PFSK-1 (cell line): ENCODE measurements around the gene CYB5R3.

Experiments
- FOXP2 ChIP-seq: optimal IDR thresholded peaks from 2 replicates; pipeline ENCODE3; 2011; ENCODE audit warnings: borderline replicate concordance, control low read depth, inconsistent platforms; ENCODE audit not compliant: insufficient read depth; ENCODE audit errors: extremely low read length, extremely low read depth
- POLR2AphosphoS5 ChIP-seq: IDR thresholded peaks from 2 replicates; pipeline ENCODE4 v1.6.1; 2012; ENCODE audit warnings: low read depth, mild to moderate bottlenecking, control low read depth, low read length, moderate library complexity
- REST ChIP-seq, 2 experiments: IDR thresholded peaks; 2 replicates each; pipeline versions ENCODE4 v1.6.1 to v1.8.0; 2011 to 2012; ENCODE audit warnings: low read depth in 2 of 2, low read length in 2 of 2, control low read depth in 1 of 2, inconsistent platforms in 1 of 2, mild to moderate bottlenecking in 1 of 2, moderate library complexity in 1 of 2; ENCODE audit not compliant: insufficient read depth in 1 of 2
- SIN3A ChIP-seq: IDR thresholded peaks from 2 replicates; pipeline ENCODE4 v1.6.1; 2012; ENCODE audit warnings: mild to moderate bottlenecking, low read length, moderate library complexity, borderline replicate concordance; ENCODE audit not compliant: insufficient read depth
- TAF1 ChIP-seq: IDR thresholded peaks from 2 replicates; pipeline ENCODE4 v1.6.1; 2012; ENCODE audit warnings: low read length, control low read depth, borderline replicate concordance; ENCODE audit not compliant: insufficient read depth

The CYB5R3 gene

DNA sequence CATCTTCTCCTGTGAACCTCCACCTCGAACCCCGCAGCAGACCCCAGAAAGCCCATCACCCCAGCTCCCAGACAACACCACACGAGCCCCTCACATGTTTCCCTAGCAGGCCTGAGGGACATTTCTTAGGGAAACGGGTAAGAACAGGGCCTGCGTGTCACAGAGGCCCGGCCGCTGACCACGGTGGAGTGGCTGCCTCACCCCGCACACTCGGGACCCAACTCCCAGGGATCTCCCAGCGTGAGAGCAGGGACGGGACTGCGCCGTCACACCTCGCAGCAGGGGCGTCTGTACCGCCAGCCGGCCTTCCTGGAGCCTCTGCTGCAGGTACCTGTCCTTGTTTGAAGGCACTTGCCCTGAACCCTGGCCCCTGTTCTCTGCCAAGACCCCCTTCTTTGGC lies 19.0 kb downstream of the CYB5R3 start:
- TF ChIP-seq TAF1 (no peak), SIN3A (no peak), FOXP2 (no peak), REST (IDR thresholded peaks at IDR 0.05; ENCODE audit: insufficient read depth in 1 of 2, low read depth in 2 of 2, low read length in 2 of 2) (no peak), POLR2AphosphoS5 (no peak)

- no peak for TF ChIP-seq REST (IDR thresholded peaks at IDR 0.05; ENCODE audit: insufficient read depth in 1 of 2, low read depth in 2 of 2, low read length in 2 of 2)
- no peak for TF ChIP-seq POLR2AphosphoS5
- TF ChIP-seq SIN3A, result no peak
- TF ChIP-seq FOXP2, result no peak
- no peak for TF ChIP-seq TAF1
Measured at GRCh38 chr22:42627981-42628380, 21.2 kb downstream of the CYB5R3 start.

GRCh38 chr22:42626951-42627625 lies 22.1 kb downstream of the CYB5R3 start:
- TF ChIP-seq TAF1 (no peak), FOXP2 (no peak)

- TF ChIP-seq TAF1, result no peak
- TF ChIP-seq POLR2AphosphoS5, result no peak
- no peak for TF ChIP-seq SIN3A
- no peak for TF ChIP-seq FOXP2
- TF ChIP-seq REST (IDR thresholded peaks at IDR 0.05; ENCODE audit: insufficient read depth in 1 of 2, low read depth in 2 of 2, low read length in 2 of 2), result no peak
Measured at GRCh38 chr22:42626431-42626830, 22.8 kb downstream of the CYB5R3 start.

DNA sequence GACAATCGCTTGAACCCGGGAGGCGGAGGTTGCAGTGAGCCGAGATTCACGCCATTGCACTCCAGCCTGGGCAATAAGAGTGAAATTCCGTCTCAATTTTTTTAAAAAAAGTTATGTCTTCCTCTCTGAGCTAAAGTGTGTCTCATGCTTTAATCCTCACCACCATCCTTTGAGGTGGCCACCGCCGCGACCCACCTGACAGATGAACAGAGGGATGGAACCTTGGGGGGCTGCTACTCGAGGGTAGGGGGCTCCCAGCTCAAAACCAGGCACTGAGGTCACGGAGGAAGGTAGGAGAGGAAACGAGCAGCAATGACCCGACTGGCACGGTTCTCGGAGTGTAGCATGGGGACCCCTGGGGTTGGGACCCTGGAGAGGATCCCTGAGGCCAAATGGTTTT lies 23.8 kb downstream of the CYB5R3 start:
- TF ChIP-seq POLR2AphosphoS5 (no peak), SIN3A (no peak), FOXP2 (no peak)

- TF ChIP-seq TAF1, result no peak
- TF ChIP-seq FOXP2, result no peak
- no peak for TF ChIP-seq POLR2AphosphoS5
- no peak for TF ChIP-seq SIN3A
- TF ChIP-seq REST (IDR thresholded peaks at IDR 0.05; ENCODE audit: insufficient read depth in 1 of 2, low read depth in 2 of 2, low read length in 2 of 2), result no peak
Measured at GRCh38 chr22:42624551-42625106, 24.6 kb downstream of the CYB5R3 start.
